Mesenteric fat pad (tissue), 1 donor: ENCODE measurements around the gene SPTBN2. TPM values are rescaled to one million over a fixed set of nuclear protein-coding genes. Genes with fewer than 3 reads are reported as not detected.
A peak's percentile ranks its signal among the peaks of the same experiment; 100 is the strongest.

Experiments used
- DNase-seq: peaks from one replicate; pipeline ENCODE4 v3.0.0-alpha.2; 2020; ENCODE audit warnings: low spot score
- long read RNA-seq: library from polyadenylated mRNA; unstranded; transcript quantifications from one replicate; pipeline ENCODE4 v2.0.0, GENCODE V29; 2020
- total RNA-seq: library from RNA; stranded (reverse); fragmentation: NEBNext Ultra II Directional; extraction: Animal tissue kit (Norgen Biotek cat#: 25700); gene quantifications from one replicate; pipeline ENCODE4 v1.2.1, GENCODE V29; 2021
- donor health status: DM: yes; HTN: yes; CAD: no.

SPTBN2 gene
- 8.3 TPM for total RNA-seq
- long read RNA-seq, partial matches to known transcripts, result 1 of 1 reads
- long read RNA-seq, other reads (novel, unspliced or antisense), result 0 of 1 reads

GRCh38 chr11:66728693-66729385 lies at the start of gene SPTBN2:
SPTBN2 (minus strand) TSS chr11:66729216; CDS start chr11:66721240, 7,976 bp downstream.
- DNase-seq, result peak; percentile 84

GRCh38 chr11:66768818-66769217 lies 39.8 kb upstream of the SPTBN2 start:
- no peak for DNase-seq

DNA sequence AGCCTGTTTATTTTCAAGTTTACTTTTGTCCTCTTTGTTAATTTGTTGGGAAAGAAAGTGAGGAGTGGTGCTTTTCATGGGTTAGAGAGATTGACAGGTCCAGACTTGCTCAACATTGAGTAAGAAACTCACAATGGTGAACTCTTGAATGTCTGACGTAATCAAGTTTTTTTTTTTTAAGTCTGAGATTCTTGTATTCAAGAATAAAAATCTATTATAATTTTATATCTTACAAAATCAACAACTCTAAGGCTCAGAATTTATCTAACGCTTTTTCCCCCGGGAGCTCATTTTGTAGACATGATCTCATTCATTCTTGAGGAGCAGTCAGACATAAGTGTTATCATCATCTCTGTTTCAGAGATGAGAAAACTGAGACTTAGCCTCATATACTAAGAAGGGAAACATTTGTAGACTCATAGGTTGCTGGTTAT lies 39.1 kb upstream of the SPTBN2 start:
- DNase-seq, result no peak

- DNase-seq, result no peak
These were observed 38.6 kb upstream of the SPTBN2 start for GRCh38 chr11:66767666-66768065.

DNA sequence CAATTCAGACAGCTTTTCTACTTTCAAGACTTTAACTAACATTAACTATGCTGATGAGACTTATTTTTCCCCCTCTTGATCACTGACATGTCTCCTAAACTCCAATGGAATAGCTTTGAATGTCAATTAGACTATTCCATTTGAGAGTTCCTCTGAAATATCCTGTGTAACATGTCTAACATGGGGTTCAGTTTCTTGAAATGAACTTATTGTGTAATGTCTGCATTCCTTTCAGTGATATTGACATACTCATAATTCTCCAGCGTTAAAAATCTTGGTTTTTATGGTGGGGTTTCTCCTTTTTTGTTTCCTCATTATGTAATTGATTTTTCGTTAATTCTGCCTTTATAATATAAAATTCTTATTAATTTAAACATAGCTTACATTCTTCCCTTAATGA lies 37.7 kb upstream of the SPTBN2 start:
- no peak for DNase-seq

DNA sequence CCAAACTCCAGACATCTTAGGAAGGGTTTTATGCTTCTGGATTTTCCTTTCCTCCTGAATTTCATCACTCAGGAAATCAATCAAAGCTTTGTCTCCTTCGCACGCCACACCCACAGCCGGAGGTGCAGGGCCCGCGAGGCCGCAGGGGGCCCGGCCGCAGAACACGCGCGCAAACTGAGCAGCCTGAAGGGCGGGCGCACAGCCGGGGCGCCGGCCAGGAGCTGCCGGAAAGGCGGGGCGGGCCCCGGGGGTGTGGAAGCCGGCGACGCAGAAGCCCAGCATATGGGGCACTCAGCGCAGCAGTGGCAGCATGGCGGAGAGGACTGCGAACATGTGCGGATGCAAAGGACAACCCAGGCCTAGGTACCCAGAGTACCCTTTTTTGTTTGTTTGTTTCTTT lies 33.1 kb upstream of the SPTBN2 start:
- DNase-seq, result no peak

- no peak for DNase-seq
These were observed 23.1 kb upstream of the SPTBN2 start for GRCh38 chr11:66752148-66752547.

DNA sequence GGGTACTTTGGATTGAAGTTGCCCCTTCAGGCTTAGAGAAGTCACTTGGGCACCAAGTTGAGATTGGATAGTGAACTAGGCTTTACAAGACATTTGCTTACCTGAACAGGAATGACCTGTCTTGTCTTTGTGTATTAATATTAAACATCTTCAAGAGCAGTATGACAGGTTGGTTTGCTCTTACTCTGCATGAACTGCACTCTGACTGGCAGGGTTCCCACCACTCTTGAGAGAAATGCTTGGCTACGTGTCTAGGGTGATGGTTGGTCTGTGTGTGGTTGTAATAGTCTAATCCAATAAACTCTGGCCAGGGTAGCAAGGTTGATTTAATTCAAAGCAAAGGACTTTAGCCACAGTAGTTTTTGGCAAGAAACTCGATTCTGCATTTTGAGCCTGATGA lies 20.1 kb upstream of the SPTBN2 start:
- DNase-seq, result no peak

DNA sequence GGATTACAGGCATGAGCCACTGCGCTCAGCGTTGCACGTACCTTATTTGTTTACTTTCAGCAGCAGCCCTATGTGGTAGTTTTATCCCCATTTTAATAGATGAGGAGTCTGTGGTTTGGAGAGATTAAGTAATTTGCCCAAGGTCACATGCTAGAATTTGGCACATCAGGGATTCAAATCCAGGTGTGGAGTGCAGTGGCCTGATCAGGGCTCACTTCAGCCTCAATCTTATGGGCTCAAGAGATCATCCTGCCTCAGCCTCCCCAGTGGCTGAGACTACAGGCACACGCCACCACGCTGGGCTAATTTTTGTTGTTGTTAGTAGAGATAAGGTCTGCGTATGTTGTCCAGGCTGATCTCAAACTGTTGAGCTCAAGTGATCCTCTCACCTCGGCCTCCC lies 18.5 kb upstream of the SPTBN2 start:
- DNase-seq, result no peak

DNA sequence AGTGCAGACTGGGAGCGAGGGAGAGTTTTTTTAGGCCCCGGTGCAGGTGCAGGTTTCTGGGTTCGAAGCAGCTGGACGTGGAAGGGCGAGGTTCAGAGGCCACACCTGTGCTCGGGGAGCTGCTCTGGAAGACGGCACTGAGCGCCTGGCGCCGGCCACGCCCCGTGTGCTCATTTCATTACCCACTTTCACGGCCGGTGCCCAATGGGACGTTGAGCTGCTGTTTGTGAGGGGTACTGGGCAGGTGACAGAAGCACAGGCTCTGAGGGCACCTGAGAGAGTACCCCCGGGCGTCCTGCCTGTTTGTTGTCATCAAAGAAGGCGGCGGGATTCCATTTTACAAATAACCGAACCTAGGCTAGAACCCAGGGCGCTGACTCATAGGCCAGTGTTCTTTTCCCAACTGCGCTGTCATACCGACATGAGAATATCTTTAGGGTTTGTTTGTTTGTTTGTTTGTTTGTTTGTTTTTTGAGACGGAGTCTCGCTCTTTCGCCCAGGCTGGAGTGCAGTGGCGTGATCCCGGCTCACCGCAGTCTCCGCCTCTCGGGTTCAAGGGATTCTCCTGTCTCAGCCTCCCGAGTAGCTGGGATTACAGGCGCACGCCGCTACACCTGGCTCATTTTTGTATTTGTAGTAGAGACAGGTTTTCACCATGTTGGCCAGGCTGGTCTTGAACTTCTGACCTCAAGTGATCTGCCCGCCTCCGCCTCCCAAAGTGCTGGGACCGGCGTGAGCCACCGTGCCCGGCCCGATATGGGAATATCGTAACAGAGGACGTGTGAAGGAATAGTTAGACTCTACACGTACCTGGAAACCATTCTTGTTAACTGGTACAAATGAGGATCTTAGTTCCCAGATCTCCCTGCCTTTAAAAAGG lies 16.6 kb upstream of the SPTBN2 start:
- DNase-seq, result no peak

- DNase-seq, result peak; percentile 96
These were observed 15.7 kb upstream of the SPTBN2 start for GRCh38 chr11:66744485-66745355.

- no peak for DNase-seq
These were observed 14.4 kb upstream of the SPTBN2 start for GRCh38 chr11:66743271-66743968.

GRCh38 chr11:66741153-66741552 lies 12.1 kb upstream of the SPTBN2 start:
- DNase-seq, result no peak

GRCh38 chr11:66739983-66740382 lies 11.0 kb upstream of the SPTBN2 start:
- no peak for DNase-seq

- no peak for DNase-seq
These were observed 5.2 kb upstream of the SPTBN2 start for GRCh38 chr11:66734215-66734614.

DNA sequence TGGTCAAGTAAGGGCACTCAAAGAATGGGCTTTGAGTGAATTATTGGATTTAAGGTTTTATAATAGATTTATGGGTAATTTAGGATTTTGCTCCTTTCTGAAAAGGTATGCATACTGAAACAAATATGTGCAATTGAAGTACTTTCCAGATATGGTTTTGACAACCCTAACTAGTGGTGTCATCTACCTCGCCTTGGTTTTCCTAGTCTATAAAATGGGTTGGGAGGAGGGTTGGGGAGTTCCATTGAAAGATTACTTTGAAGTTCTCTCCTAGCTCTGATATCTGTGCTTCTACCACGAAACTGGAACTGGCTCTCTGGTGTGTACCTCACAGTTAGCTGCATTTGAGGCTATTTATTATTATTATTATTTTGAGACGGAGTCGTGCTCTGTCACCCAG lies 431 bp upstream of the SPTBN2 start:
- no peak for DNase-seq

GRCh38 chr11:66728038-66728692 lies 851 bp downstream of the SPTBN2 start:
- peak; percentile 71 for DNase-seq

- peak; percentile 89 for DNase-seq
These were observed 1.6 kb downstream of the SPTBN2 start for GRCh38 chr11:66727282-66728037.

DNA sequence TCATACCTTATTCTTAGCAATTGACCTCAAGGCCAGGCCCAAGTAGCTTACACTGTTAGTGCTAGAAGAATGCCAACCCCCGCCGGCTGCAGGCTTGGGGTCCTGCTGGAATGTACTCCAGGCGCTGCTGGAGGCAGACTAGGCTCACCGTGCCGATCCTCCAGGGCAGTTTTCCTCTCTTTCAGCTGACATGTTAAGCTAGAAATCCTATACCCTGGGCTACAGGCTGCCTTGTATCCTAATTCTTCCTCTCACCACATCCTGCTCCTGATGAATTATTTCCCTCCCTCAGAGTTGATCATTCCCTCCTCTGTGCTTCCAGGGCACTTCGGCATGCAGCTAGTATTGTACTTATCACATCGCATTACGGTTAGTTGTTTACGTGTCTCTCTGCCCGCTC lies 3.4 kb downstream of the SPTBN2 start:
- DNase-seq, result no peak
